Mammary microvascular endothelial cell (primary cell): ENCODE measurements around the gene LGALS12. TPM values are rescaled to one million over a fixed set of nuclear protein-coding genes. Genes with fewer than 3 reads are reported as not detected.

Experiments used
- total RNA-seq: library from RNA; depleted of rRNA; stranded (reverse); fragments of >200 nt; gene quantifications from 2 replicates; pipeline ENCODE4 v1.2.3, GENCODE V29; 2015

LGALS12 gene
- total RNA-seq = not detected in 2 replicates

GRCh38 chr11:63505857-63506528 is at the start of gene LGALS12:
TSS of gene LGALS12 (plus strand) at chr11:63506084. CDS start at chr11:63506459, 375 bp downstream.

GRCh38 chr11:63490551-63491239 is 15.2 kb upstream of the LGALS12 start, which contains the start of gene PLAAT5:
TSS of gene PLAAT5 (minus strand) at chr11:63491167. CDS start at chr11:63491034, 133 bp downstream.

GRCh38 chr11:63536669-63537292 is 30.9 kb downstream of the LGALS12 start, which contains the start of gene PLAAT4:
TSS of gene PLAAT4 (plus strand) at chr11:63536808. CDS start at chr11:63536869, 61 bp downstream.

GRCh38 chr11:63563201-63564055 is 57.5 kb downstream of the LGALS12 start, which contains the start of gene PLAAT2:
TSS of gene PLAAT2 (minus strand) at chr11:63563379. CDS start at chr11:63563324, 55 bp downstream.

Other genes starting within 250 kb of the LGALS12 start
- not detected in 2 replicates for gene SLC22A9, start 136.3 kb upstream of the LGALS12 start, total RNA-seq
- gene PLAAT5, start 14.9 kb upstream of the LGALS12 start, total RNA-seq = not detected in 2 replicates
- gene PLAAT4, start 30.7 kb downstream of the LGALS12 start, total RNA-seq = 12.7 and 14.7 TPM in 2 replicates
- gene PLAAT2, start 57.3 kb downstream of the LGALS12 start, total RNA-seq = not detected in 2 replicates
- gene PLAAT3, start 108.3 kb downstream of the LGALS12 start, total RNA-seq = 67.5 and 68.5 TPM in 2 replicates
- gene ATL3, start 165.3 kb downstream of the LGALS12 start, total RNA-seq = 72.2 and 76.1 TPM in 2 replicates
- gene RTN3, start 175.4 kb downstream of the LGALS12 start, total RNA-seq = 86.8 and 96.6 TPM in 2 replicates